Activated naive CD8-positive, alpha-beta T cell treated with anti-CD3 and anti-CD28 coated beads for 36 hours (primary cell): ENCODE data around the gene ZNF512B. TPM values are rescaled to one million over a fixed set of nuclear protein-coding genes. Genes with fewer than 3 reads are reported as not detected.
"Not testable (repeated sequence)": the region's sequence is repeated elsewhere in the genome, so short reads cannot be mapped to it uniquely, and the experiment has no call there.

Source experiments
- DNase-seq: peaks from one replicate; pipeline ENCODE4 v3.0.0; 2021
- H3K27ac Mint-ChIP-seq: one replicate; pipeline ENCODE4 v1.8.0; 2022; ENCODE audit warnings: mild to moderate bottlenecking, moderate library complexity, mixed read lengths
- H3K27me3 Mint-ChIP-seq: one replicate; pipeline ENCODE4 v1.8.0; 2022; ENCODE audit warnings: mild to moderate bottlenecking, mixed read lengths
- H3K36me3 Mint-ChIP-seq: one replicate; pipeline ENCODE4 v1.8.0; 2021; ENCODE audit warnings: mild to moderate bottlenecking, mixed read lengths
- H3K4me1 Mint-ChIP-seq: one replicate; pipeline ENCODE4 v1.8.0; 2021; ENCODE audit warnings: mixed read lengths
- H3K4me3 Mint-ChIP-seq: one replicate; pipeline ENCODE4 v1.8.0; 2022; ENCODE audit warnings: mild to moderate bottlenecking, moderate library complexity, mixed read lengths
- H3K9me3 Mint-ChIP-seq: one replicate; pipeline ENCODE4 v1.8.0; 2022; ENCODE audit warnings: mixed read lengths
- total RNA-seq, 2 experiments: library from RNA; stranded (reverse); gene quantifications; one replicate each; pipeline ENCODE4 v1.2.3, GENCODE V29; 2021

ZNF512B gene
- total RNA-seq, 2 experiments from 2014 or later = 11.6 to 11.8 TPM

DNA sequence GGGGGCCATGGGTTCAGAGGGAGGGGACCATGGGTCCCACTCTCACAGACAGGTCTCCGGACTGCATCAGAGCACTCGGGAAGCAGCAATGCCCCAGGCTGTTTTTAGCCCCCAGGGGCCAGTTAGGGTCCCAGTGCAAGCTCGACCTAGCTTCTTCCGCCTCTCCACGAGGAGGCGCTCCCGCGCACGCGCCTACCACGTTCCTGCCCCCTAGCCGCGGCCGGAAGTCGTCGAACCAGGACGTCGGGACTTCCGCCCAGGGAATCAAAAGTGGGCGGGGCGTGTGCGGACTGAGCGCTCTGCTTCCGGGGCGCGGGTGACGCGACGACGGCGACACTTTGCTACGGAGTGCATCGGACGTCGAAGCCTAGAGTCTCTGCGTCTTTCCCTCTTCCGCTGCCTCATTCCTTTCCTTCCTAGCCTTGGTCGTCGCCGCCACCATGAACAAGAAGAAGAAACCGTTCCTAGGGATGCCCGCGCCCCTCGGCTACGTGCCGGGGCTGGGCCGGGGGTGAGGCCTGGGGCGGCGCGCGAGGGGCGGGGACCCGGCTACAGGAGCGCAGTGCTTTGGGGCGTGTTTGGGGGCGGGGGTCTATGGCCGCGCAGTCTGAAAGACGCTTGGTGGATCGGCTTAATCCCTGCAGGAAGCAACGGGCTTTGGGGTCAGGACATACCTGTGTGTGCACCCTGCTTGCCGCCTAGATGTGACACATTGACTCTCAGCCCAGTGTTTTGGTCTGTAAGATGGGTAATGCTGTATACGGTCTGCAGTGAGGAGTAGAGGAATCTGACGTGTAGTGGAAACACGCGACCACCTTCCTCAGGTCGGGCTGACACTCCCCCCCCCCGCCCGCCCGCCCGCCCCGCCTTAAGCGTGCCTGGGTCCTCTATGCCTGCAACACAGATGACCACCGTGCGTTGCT is 11.3 kb upstream of the ZNF512B start, which contains the start of gene PRPF6:
Gene PRPF6 (plus strand): TSS at position 327 of the 923 bp plus-strand sequence. CDS start 114 bp downstream, at position 441.
- H3K27ac Mint-ChIP-seq = peak within 1 kb of the TSS; percentile 97
- H3K4me3 Mint-ChIP-seq = peak within 1 kb of the TSS; percentile 94
- H3K27me3 Mint-ChIP-seq = no peaks in the 10 kb centered on the region
- H3K36me3 Mint-ChIP-seq = peaks cover 30% of the 10 kb centered on the region
- no peaks in the 10 kb centered on the region for H3K9me3 Mint-ChIP-seq
- DNase-seq = peak; percentile 97
- peaks cover 55% of the 10 kb centered on the region for H3K4me1 Mint-ChIP-seq

DNA sequence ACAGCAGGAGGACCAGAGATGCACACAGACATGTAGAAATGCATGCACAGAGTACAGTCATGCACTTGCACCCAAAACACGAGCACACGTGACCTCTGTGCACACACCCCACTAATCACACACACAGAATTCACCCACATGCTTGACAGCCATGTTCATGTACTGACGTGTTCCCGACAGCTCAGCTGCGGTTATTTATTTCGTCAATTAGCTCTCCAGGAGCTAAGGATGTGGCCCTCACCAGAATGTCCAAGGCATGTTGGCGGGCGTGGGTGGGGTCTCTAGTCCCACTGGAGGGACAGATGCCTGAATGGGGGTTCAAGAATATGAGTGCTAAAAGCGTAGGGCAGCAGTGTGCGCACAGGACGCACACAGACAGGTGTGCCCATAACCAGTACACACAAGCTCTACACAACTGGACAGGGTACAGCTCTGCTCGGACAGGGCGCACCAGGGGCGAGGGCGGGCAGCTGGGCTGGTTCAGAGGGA is 10.6 kb upstream of the ZNF512B start:
- Mint-ChIP-seq H3K36me3 (peaks cover 31% of the 10 kb centered on the region), H3K27me3 (no peaks in the 10 kb centered on the region), H3K9me3 (no peaks in the 10 kb centered on the region), H3K4me1 (peaks cover 56% of the 10 kb centered on the region), H3K27ac (peak overlapping the region; percentile 97), H3K4me3 (peak overlapping the region; percentile 94)
- DNase-seq = no peak

DNA sequence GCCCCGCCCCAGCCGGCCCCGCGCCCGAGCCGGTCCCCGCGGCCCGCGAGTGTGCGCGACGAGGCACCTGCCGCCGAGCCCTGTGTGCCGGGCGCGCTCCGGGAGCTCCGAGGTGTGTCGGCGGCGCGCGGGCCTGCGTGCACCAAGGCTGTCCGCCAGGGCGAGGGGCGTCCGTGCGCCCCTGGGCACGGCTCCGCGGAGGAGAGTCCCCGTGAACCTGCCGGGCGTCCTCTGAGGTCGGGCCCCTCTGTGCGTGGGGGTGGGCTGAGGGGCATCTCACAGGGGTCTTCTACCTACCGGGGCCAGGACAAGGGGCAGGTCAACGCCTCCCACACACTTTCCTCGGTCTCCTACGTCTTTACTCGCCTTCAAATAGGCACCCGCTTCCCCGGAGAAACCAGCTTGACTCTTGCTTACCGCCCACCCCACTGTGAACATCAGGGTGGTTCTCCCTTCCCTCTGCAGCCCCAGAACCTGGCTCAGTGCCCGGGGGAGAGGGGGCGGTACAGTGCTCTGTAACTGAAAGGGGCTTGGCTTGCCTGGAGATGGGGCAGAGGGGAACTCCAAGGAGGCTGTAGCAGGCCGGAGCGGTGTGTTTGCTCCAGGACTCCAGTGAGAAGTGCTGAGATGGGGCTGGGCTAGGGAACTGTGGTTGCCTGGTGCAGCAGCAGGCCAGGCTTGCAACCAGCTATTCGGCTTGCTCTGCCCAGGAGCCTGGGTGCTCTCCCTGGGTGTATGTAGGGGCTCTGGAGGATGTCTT is 10.0 kb upstream of the ZNF512B start, which contains the start of gene SAMD10:
Gene SAMD10 (minus strand): TSS at position 86 of the 760 bp plus-strand sequence. CDS start 175 bp downstream, outside the sequence.
- Mint-ChIP-seq H3K36me3 (peaks cover 32% of the 10 kb centered on the region), H3K27ac (peak within 1 kb of the TSS; percentile 97), H3K4me1 (peaks cover 56% of the 10 kb centered on the region), H3K9me3 (no peaks in the 10 kb centered on the region), H3K27me3 (no peaks in the 10 kb centered on the region), H3K4me3 (peak within 1 kb of the TSS; percentile 94)
- DNase-seq = peak; percentile 95

- Mint-ChIP-seq H3K9me3 (no peaks in the 10 kb centered on the region), H3K27me3 (no peaks in the 10 kb centered on the region), H3K36me3 (peaks cover 29% of the 10 kb centered on the region), H3K27ac (peak overlapping the region; percentile 85), H3K4me3 (peak overlapping the region; percentile 80), H3K4me1 (peaks cover 53% of the 10 kb centered on the region)
- DNase-seq = no peak
Observed at GRCh38 chr20:63979229-63979556, 9.5 kb upstream of the ZNF512B start.

DNA sequence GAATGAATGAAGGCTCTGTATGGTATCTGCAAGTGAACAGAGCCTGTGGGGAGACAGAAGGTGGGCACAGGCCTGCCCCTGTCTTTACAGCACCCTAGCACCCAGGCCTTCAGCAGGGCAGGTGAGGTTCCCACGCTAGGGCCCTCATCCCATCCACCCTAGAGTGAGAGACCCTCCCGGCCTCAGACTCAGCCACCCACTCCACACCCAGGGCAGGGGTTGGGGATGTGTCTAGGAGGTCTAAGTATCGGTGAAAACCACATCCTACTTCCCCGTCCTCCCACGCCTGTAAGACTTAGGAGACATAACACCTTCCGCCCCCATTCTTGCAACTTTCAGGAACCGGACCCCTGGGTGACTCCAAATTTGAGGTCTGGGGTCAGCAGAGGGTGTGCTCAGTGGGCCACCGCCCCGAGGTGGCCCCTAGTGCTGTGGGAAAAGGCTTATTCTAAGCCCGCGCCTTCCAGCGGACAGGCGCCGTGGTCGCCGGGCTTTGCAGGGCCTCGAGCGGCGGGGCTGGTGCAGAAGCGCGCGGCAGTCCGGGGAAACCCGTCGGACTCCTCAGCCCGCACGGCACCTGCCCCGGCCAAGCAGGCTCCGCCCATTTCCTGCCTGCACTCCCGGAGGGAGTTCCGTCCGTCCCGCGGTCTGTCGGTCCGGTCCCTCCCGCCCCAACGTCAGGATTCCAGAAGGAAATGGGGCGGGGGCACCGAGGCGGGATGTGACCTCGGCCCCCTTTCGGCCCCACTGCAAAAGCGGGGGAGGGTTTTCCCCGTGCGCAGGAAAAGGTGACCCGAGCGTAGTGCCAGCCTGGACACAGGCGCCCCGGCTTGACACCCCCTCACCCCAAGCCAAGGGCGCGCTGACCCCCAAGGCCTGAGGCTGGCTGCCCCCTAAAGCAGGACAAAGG is 8.8 kb upstream of the ZNF512B start:
- Mint-ChIP-seq H3K36me3 (peaks cover 31% of the 10 kb centered on the region), H3K9me3 (no peaks in the 10 kb centered on the region), H3K27me3 (no peaks in the 10 kb centered on the region), H3K4me3 (peak overlapping the region; percentile 80), H3K4me1 (peaks cover 57% of the 10 kb centered on the region), H3K27ac (peak overlapping the region; percentile 85)
- DNase-seq = peak; percentile 80

GRCh38 chr20:63977739-63978276 is 8.1 kb upstream of the ZNF512B start:
- Mint-ChIP-seq H3K36me3 (peaks cover 25% of the 10 kb centered on the region), H3K27ac (peak overlapping the region; percentile 85), H3K4me3 (peak overlapping the region; percentile 80)

GRCh38 chr20:63976980-63977738 is 7.4 kb upstream of the ZNF512B start:
- peaks cover 19% of the 10 kb centered on the region for H3K36me3 Mint-ChIP-seq
- DNase-seq = no peak
- peaks cover 48% of the 10 kb centered on the region for H3K4me1 Mint-ChIP-seq
- no peaks in the 10 kb centered on the region for H3K9me3 Mint-ChIP-seq
- peak overlapping the region; percentile 80 for H3K4me3 Mint-ChIP-seq
- no peaks in the 10 kb centered on the region for H3K27me3 Mint-ChIP-seq
- peak overlapping the region; percentile 85 for H3K27ac Mint-ChIP-seq

More at GRCh38 chr20:63977739-63978276, 8.1 kb upstream of the ZNF512B start:
- no peaks in the 10 kb centered on the region for H3K9me3 Mint-ChIP-seq
- H3K4me1 Mint-ChIP-seq = peaks cover 52% of the 10 kb centered on the region
- H3K27me3 Mint-ChIP-seq = no peaks in the 10 kb centered on the region
- DNase-seq = peak; percentile 79

- peaks cover 45% of the 10 kb centered on the region for H3K4me1 Mint-ChIP-seq
- not testable (repeated sequence) for H3K27me3 Mint-ChIP-seq, H3K9me3 Mint-ChIP-seq, H3K27ac Mint-ChIP-seq, DNase-seq
- peak overlapping the region; percentile 66 for H3K4me3 Mint-ChIP-seq
- peaks cover 19% of the 10 kb centered on the region for H3K36me3 Mint-ChIP-seq
Observed at GRCh38 chr20:63976511-63976910, 6.8 kb upstream of the ZNF512B start.

DNA sequence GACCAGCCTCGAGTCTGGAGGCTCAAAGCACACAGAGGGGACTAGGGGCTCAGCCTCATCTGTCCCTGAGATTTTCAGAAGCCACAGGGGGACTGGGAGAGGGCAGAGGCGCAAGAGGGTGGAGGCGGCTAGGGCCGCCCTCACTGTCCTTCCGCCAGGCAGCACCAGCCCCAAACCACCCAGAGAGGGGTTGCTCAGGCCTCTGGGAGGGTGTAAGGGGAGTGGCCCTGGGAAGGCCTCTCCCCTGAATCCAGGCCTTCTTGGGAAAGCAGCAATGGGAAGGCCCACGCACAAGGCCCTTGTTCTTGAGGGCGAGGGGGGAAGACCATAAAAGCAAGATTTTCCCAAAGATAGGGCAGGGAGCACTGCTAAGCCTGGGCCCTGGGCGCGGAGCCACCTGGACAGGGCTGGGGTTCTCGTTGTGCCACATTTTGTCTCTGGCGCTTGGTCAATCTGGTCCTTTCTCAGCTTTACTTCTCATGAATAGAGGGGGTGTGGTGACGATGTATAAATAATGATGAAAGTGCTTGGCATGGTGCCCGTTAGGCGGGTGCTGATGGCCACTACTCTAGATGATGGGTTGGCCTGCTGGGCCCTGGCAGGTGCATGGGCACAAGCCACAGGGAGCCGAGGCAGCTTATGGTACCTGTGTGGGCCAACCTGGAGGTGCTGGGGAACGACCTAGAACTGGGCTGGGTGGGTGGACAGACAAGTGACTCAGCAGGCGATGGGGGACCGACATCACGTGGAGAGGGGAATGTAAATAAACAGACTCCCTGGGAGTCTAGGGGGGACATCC is 4.9 kb upstream of the ZNF512B start:
- Mint-ChIP-seq H3K27me3 (no peaks in the 10 kb centered on the region), H3K36me3 (peaks cover 18% of the 10 kb centered on the region), H3K9me3 (no peaks in the 10 kb centered on the region), H3K27ac (peak overlapping the region; percentile 44), H3K4me1 (peaks cover 34% of the 10 kb centered on the region), H3K4me3 (no peak overlapping the region)
- no peak for DNase-seq

DNA sequence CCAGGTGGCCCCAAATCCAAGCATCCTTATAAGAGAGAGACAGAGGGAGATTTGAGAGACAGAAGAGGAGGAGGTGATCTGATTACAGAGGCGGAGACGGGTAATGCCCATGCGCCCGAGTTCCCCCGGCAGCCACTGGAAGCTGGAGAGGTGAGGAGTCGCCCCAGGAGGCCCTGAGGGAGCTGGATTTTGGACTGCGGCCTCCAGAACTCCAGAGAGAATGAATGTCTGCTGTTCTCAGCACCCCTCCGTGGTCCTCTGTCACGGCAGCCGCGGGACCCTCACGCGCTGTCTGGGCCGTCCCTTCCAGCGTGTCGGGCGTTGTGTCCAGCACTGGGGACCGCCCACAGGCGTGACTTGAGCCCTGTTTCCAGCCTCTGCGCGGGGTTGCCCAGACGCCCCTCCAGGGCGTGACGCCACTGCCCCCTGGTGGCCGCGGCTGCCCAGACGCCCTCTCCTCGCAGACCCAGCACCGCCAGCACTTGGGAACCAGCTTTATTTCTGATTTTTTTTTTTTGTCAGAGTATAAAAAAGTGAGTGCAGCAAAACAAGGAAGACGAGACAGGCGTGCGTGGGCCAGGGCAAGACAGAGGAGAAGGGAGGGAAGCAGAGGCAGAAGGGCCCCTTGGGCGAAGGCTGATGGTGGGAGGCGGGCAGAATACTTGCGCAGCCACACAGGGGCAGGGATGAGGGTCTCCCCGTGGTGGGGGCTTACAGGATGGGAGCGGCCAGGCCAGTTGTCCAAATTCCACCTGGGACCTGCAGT is 4.1 kb upstream of the ZNF512B start:
- peak overlapping the region; percentile 0 for H3K27ac Mint-ChIP-seq
- no peak overlapping the region for H3K4me3 Mint-ChIP-seq
- DNase-seq = peak; percentile 78
- peaks cover 35% of the 10 kb centered on the region for H3K4me1 Mint-ChIP-seq
- H3K9me3 Mint-ChIP-seq = no peaks in the 10 kb centered on the region
- peaks cover 20% of the 10 kb centered on the region for H3K36me3 Mint-ChIP-seq
- H3K27me3 Mint-ChIP-seq = no peaks in the 10 kb centered on the region

- Mint-ChIP-seq H3K27ac (no peak overlapping the region), H3K4me1 (peaks cover 37% of the 10 kb centered on the region), H3K4me3 (no peak overlapping the region), H3K36me3 (peaks cover 21% of the 10 kb centered on the region), H3K27me3 (no peaks in the 10 kb centered on the region), H3K9me3 (no peaks in the 10 kb centered on the region)
- no peak for DNase-seq
Observed at GRCh38 chr20:63973160-63973479, 3.4 kb upstream of the ZNF512B start.

- H3K4me1 Mint-ChIP-seq = peaks cover 31% of the 10 kb centered on the region
- no peaks in the 10 kb centered on the region for H3K27me3 Mint-ChIP-seq
- H3K27ac Mint-ChIP-seq = no peak overlapping the region
- H3K4me3 Mint-ChIP-seq = no peak overlapping the region
- peaks cover 24% of the 10 kb centered on the region for H3K36me3 Mint-ChIP-seq
- no peaks in the 10 kb centered on the region for H3K9me3 Mint-ChIP-seq
- DNase-seq = no peak
Observed at GRCh38 chr20:63972312-63973159, 2.8 kb upstream of the ZNF512B start.
